NCI-H460 (cell line): Measurements from ENCODE around the gene TBC1D24. TPM values are rescaled to one million over a fixed set of nuclear protein-coding genes. Genes with fewer than 3 reads are reported as not detected.

ENCODE experiments used
- DNase-seq: peaks from one replicate; pipeline ENCODE4 v3.0.0-alpha.2; 2016; ENCODE audit warnings: low read depth; ENCODE audit errors: extremely low read depth
- total RNA-seq: library from RNA; depleted of rRNA; stranded (reverse); fragments of >200 nt; shearing (Covaris generic); gene quantifications from 2 replicates; pipeline ENCODE4 v1.2.3, GENCODE V29; 2014

TBC1D24 gene
- total RNA-seq, 1 experiment from 2014 or later, result 9.4 TPM

DNA sequence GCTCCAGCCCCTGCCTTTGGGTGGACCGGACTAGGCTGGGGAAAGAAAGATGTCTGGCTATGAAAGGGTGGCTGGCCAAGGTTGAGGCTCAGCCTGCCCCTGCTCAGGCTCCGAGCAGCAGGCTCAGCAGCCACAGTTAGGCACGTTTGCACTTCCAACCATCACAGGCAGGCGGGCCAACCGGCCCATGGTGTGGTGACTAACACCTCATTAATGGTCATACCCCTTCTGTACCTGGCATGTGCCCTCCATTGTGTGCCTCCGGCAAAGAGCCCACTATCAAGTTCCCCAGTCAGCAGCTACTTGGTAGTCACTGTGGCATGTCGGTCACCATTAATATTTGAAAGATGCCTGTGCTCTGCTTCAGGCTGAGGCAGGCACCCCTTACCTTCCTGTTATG is 6.7 kb downstream of the TBC1D24 start:
- DNase-seq, result no peak

DNA sequence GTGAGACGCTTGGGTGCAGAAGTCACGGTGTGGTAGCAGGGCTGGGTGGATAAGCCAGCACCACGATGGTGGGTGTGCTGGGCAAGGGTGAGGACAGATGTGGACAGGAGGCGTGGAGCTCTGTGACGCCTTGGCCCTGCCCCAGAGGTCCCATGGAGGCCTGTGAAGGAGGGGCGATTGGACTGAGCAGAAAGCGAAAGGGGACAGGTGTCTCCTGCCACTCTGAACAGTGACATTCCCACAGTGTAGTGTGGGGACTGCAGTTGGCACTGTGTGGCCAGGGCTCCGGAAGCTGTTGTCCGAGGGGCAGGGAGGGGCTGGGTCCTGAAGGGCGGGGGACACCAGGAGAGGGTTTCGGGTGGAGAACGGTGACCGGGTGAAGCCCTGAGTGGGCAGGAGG is 7.3 kb downstream of the TBC1D24 start:
- DNase-seq, result no peak

DNA sequence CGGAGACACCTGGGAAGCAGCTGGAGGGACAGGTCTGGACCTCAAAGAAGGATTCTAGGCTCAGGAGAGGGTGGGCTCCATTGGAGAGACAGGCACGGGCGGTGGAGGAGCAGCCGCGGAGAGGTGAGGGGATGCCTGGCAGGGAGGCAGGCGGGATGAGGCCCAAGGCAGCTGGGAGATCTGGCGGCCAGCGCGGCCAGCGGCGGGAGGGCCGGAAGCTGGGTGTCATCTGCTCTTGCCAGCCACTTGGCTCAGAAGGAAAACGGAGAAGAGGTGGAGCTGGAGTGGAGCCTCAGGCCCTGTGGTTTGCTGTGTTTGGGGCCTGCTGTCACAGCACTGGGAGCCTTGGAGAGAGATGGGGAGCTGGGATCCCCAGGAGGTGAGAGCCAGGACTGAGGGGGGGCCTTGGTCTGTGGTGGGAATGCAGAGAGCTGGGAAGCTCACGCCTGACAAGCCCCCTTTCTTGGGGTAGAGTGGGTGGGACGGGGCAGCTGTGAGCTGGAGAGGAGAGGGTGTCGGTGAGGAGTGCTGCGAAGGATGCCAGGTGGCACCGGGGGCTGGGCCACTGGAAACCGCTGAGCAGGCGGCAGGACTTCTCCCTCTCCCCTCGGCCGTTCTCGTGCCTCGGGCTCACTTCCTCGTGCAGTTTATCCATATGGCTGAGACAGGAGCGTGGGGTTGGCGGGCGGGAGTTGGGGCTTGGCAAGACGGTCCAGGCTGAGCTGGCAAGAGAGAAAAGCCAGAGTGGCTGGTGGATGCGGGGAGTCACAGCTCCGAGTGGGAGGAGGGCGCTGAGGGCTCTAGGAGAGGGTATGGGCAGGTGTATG is 8.0 kb downstream of the TBC1D24 start:
- no peak for DNase-seq

DNA sequence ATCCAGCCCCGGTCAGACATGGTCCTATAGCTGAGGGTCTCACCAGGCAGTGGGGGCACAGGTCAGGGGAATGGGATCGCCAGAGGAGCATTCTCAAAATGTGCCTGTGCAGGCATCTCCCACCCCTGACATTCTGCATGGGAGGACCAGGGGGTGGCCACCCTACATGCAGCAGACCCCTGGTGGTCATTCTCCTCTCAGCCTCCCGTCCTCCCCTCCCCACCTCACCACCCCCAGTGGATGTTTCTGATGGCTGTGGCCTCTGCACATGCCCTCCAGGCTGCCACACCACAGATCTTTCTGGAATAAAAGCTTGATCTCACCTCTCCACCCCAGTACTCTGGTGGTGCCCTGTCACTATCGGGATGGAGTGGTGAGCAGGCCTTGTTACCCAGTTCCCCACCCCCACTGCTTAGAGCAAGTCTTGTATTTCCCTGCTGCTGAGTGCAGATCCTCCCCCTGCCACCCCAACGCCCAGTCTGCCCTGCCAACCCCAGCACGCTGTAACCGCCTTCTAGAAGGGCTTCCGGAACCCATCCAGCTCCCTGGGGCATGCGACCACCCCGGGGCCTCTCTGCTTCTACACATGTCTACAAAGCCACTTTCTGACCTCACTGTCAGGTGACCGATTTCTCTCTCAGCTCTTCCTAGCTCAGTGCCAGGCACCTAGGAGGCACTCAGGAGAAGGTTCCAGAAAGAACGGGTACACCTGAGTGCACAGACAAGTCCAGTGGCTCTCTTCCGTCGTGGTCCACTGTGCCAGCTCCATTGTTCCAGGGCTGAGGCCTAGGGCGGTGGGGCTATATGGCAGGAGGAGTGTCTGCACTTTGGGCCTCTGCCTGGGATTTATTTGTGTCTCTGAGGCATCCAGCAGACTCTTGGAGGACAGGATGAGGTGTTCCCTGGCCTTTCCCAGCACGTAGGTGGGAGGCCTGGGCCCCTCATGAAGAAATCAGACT is 9.3 kb downstream of the TBC1D24 start:
- DNase-seq, result no peak

DNA sequence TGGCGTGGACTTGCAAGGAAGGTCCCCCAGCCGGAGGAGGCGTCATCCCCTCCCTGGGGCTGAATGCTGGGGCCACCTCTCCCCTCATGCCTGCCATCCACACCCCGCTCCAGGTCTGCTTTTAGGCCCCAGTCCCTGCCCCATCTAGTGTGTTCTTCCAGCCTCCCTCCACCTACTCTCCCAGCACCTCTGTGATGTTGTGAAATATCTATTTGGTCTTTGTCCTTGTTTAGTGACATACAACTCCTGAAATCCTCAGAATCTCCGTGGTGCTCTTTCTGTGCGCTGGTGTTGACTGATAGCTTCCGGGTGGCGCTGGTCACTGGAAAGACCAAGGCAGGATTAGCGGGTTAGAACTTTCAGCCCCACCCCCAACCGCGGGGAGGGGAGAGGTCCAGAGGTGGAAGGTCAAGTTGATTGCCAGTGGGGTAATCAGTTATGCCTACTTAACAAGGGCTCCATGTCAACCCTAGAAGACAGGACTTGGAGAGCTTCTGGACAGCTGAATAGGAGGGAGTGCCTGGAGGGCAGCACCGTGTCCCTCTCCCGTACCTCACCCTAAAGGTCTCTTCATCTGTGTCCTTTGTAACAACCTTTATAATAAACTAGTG is 10.1 kb downstream of the TBC1D24 start:
- no peak for DNase-seq

DNA sequence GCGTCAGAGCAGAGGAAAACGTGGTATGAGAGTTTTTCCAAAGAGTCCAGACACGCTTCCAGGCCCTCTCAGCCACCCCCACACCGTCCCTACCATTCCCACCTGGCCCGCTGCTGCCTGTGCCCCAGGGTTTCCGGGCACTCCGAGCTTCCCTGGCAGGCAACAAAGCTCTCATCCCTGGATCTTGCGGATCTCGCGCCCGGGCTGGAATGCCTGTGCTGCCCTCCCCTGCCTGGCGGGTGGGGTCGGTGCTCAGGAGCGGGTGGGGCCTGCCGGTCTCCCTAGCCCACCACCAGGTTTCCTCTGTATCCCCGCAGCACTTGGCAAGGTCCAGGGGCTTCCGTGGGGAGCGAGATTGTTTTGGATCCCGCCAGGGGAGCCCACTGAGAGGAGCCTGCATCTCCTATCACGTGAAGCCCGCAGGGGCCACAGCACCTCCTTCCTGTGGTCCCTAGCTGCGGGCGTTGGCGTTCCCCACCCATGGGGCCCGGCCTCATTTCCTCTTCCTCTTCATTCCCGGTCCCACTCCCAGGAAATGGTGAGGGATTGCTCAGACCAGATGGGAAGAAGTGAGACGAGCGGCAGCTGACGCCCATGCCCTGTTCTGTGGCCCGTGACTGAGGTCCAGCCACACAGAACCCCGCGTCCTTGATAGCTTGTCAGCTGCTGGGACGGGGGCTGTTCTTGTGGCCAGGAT is 11.0 kb downstream of the TBC1D24 start:
- no peak for DNase-seq

DNA sequence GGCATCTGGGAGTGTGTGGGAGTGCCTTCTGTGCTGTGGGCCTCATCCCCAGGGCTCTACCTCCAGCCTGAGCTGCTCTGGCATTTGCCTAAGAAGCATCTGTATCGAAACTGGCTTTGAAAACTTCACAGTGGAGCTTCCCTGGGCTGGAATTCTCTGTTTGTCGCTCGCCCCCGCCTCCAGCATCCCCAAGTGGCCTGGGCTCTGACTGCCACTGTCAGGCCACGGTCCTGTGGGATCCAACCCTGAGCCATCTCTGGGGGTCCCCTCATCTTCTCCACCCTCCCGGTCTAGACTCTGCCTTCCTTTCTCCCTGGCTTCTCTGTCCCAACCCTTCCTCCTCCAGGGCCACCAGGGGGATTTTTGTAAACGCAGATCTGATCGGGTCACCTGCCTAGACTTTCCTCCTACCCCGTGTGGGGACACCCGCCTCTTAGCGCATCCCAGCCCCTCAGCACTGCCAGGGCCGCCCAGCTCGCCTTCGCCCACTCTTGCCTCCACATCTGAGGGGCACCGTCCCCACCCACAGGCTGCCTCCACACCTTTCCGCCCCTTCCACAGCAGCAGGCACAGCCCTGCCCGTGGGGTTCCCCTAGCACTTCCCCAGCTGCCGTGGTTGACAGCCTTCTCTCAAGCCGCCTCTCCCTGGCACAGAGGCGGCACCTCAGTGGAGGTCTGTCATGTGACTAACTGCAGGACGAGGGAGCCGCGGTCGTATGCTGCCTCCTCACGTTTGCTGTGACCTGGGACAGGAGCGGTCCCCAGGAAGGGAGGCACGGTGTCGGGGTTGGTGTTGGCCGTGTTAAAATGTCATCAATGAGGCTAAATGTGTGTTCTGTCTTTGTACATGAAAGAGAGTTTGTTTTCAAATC is 12.0 kb downstream of the TBC1D24 start:
- DNase-seq, result no peak

DNA sequence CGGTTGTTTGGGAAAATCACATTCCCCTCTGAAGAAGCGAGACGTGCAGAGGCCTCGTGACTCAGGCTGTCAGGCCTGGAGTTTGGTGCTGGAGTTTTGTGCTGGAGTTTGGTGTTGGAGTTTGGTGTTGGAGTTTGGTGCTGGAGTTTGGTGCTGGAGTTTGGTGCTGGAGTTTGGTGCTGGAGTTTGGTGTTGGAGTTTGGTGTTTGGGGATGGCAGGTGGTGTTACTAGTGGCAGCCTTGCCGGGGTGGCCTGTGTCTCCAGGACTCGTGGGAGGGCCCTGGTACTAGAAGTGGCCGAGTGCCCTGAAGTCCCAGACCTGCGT is 12.6 kb downstream of the TBC1D24 start:
- no peak for DNase-seq

DNA sequence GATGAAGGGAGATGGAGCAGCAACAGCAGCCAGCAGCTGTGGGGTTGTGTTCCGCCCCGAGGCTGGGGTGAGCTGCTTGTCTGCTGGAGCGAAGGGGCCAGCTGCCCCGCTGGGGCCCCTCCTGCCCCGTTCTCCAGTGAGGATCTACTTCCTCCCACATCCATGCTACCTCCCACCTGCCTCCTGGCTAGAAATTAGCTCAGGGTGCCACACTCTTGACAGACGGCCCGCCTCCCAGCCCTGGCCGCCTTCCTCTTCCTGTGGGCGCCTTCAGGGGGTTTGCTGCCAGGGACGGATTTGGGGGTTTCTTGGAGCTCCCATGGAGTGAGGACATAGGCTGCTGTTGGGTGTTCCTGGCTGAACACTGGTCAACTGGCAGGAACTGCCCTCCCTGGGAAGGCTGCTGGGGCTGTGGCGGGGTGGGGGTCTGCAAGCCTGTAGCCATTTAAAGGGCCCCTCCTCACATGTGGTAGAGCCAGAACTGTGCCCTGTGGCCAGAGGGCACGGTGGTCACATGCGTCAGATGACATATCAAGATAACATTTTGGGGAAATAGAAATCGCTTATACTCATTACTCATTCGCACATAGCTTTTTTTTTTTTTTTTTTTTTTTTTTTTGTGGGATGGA is 13.1 kb downstream of the TBC1D24 start:
- no peak for DNase-seq

DNA sequence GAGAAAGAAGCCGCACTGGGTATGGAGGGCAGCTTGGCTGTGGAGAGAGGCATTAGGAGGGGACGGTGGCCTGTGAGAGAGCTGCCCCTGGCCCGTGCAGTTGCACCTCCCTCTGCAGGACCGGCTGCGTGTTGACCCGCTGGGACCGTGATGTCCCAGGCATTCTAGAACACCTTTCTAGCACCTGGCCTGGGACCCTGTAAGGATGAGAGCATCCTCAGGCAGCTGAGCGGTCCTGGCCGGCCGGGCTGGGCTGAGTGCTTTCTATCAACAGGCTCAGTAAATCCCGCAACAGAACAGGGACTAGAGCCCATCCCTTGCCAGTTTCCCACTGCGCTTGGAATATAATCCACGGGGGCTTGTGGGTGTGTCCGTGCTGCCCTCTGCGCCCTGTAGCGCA is 14.7 kb downstream of the TBC1D24 start:
- DNase-seq, result no peak

DNA sequence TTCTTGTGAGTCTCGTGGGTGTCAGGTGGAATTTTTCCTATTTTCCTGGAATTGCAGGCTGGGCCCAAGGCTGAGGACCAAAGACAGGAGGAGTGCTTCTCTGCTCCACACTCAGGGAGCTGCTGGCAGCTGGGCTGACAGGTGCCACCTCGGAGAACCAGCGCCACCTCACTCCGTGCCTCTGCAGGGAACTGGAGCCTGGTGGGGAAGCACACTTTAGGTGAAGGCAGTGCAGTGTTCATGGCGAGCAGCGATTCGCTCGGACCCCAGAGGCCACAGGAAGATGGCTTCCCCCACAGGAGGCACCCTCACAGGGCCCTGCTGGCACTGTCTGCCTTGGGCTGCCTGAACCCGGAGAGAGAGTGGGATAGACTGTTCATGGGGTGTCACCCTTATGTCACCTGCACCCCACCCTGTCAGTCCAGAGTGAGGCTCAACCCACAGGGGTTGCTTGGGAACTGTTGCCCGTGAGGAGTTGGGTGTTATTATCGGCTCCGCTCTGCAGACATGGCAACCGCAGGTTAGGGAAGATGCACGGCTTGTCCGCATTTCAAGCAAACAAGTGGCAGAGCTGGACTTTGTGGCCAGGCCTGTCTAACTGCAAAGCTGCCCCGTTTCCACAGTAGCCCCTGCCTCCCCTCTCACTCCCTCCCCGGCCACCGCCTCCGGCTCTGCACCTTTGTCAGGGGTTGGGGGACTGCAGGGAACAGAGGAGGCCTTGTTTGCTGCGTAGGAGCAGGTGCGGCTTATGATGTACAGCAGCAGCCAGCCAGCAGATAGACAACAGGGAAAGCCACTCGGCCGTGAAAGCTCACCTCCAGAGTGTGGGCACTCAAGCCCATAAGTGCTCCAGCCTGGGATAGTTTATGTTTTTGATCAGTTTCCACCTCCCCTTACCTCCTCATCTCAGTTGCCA is 15.5 kb downstream of the TBC1D24 start:
- no peak for DNase-seq

DNA sequence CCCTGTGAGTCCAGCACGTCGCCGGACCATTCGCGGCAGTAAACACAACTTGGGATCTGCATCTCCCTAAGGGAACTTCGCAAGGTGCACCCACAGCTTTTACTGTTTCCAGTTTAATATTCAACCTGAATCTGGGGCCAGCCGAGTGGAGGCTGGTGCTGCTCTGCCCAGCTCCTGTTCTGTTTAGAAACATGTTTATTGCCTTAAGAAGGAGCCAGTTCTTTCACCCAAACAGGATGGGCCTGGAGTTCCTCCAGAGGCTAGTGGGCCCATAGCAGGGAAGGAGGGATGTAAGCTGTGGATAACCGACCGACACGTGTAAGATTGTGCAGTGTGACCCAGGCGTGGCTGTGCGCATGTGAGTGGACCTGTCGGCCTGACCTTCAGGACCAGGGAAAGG is 17.4 kb downstream of the TBC1D24 start:
- no peak for DNase-seq

DNA sequence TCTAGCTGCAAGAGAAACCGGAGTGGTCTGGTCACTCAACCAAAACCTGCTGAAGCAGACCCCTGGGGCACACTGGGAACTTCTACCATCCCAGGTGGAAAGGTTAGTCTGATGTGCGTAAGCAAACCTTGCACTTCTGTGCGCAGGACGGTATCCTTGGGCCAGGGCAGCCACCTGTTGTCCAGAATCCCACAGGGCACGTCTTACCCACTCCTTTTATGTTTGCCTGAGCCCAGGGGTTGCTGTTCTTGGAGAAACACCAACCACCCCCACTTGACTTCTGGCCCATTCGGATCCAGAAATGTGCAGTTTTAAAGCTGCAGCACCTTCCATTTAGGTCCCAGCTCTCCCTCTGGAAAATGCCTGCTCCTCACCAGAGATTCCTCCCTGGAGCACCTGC is 18.7 kb downstream of the TBC1D24 start:
- DNase-seq, result no peak

DNA sequence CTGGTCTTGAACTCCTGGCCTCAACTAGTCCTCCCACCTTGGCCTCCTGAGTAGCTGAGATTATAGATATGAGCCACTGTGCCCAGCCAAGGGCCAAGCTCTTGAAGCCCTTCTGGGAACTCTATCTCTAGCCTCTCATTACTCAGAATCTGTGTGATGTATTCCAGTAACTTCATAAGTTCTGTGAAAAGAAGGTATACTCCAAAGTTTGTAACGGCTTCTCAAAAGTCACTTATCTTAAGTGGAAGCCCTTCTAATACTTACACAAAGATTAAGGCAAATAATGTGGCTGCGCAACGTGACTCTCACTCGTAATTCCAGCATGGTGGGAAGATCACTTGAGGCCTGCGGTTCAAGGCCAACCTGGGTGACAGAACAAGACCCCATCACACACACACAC is 19.7 kb downstream of the TBC1D24 start:
- no peak for DNase-seq

DNA sequence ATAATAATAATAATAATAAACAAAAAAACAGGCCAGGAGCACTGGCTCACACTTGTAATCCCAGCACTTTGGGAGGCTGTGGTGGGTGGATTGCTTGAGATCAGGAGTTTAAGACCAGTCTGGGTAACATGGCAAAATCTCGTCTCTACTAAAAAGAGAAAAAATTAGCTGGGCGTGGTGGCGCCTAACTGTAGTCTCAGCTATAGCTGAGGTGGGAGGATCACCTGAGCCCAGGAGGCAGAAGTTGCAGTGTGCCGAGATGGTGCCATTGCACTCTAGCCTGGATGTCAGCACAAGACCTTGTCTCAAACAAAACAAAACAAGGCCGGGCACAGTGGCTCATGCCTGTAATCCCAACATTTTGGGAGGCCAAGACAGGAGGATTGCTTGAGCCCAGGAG is 20.1 kb downstream of the TBC1D24 start:
- no peak for DNase-seq

DNA sequence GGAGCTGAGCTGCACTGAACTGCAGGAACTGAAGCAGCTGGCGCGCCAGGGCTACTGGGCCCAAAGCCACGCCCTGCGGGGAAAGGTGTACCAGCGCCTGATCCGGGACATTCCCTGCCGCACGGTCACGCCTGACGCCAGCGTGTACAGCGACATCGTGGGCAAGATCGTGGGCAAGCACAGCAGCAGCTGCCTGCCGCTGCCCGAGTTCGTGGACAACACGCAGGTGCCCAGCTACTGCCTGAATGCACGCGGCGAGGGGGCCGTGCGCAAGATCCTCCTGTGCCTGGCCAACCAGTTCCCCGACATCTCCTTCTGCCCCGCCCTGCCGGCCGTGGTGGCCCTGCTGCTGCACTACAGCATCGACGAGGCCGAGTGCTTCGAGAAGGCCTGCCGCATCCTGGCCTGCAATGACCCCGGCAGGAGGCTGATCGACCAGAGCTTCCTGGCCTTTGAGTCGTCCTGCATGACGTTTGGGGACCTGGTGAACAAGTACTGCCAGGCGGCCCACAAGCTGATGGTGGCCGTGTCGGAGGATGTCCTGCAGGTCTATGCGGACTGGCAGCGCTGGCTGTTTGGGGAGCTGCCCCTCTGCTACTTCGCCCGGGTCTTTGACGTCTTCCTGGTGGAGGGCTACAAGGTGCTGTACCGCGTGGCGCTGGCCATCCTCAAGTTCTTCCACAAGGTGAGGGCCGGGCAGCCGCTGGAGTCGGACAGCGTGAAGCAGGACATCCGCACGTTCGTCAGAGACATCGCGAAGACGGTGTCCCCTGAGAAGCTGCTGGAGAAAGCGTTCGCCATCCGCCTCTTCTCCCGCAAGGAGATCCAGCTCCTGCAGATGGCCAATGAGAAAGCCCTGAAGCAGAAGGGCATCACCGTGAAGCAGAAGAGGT is 21.5 kb downstream of the TBC1D24 start:
- DNase-seq, result no peak

DNA sequence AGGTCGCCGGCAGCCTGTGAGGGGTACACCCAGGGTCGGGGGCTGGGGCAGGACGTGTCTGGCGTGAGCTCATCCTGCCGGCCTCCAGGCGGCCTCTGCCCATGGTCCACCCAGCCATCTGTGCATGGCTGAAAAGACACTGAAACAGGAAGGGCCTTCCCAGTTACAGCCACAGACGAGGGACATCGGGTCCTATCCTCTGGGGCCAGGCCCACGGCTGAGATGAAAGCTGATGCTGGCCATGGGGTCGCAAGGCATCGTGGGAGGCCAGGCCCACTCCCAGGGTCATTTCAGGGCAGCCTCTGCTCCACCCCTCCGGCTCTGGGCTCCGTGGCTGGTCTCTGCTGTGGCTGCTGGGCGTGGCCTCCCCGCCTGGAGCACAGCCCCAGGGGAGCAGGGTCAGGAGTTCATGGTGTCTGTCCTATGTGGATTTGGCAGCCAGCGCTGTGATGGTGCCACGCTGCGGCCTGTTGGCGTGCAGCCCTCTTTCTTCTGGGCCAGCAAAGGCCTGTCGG is 22.2 kb downstream of the TBC1D24 start:
- DNase-seq, result peak; percentile 30
